ENCODE measurements around the gene EIF2D. TPM values are rescaled to one million over a fixed set of nuclear protein-coding genes. Genes with fewer than 3 reads are reported as not detected.

EIF2D gene
- polyA plus RNA-seq, 3 donors: 16.4 to 31.6 (median 16.8) TPM

DNA sequence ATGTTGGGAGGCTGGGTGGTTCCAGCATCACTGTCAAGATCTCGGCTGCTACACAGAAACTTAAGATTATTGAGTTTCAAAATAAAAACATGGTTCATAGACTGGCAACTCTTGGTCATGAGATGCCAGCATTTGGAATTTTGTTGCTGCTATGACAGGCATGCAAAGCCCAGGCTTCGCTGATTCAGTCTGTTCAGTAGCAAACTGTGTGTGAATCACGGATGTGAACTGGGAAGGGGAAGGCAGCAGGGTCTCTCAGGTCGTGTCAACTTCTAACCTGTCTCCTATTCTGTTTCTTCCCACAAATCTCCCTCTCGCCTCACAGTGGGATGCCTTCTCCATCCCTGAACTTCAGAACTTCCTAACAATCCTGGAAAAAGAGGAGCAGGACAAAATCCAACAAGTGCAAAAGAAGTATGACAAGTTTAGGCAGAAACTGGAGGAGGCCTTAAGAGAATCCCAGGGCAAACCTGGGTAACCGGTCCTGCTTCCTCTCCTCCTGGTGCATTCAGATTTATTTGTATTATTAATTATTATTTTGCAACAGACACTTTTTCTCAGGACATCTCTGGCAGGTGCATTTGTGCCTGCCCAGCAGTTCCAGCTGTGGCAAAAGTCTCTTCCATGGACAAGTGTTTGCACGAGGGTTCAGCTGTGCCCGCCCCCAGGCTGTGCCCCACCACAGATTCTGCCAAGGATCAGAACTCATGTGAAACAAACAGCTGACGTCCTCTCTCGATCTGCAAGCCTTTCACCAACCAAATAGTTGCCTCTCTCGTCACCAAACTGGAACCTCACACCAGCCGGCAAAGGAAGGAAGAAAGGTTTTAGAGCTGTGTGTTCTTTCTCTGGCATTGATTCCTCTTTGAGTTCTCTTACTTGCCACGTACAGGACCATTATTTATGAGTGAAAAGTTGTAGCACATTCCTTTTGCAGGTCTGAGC, 25.5 kb downstream of the EIF2D start:
- Mint-ChIP-seq H3K36me3 (peaks cover 76 to 84% of the 10 kb centered on the region in 2 donors), H3K4me1 (peaks cover 23% of the 10 kb centered on the region), H3K9me3 (peaks cover 0 to 2% (median 0%) of the 10 kb centered on the region in 7 donors), H3K4me3 (no peak overlapping the region), H3K27ac (peak overlapping the region in 3 of 7 donors; percentile 15 to 37 (median 15)), H3K27me3 (ENCODE audit: low read depth in 3 of 3) (no peaks in the 10 kb centered on the region)
- intact Hi-C loops (cut with micrococcal nuclease): loop anchor here in 1 of 2 donors (5.0 kb wide), 1 partner anchor 109 kb away; no protein-coding TSS in a partner anchor
- DNase-seq: no peak
- H3K9me3 ChIP-seq (replicated peaks in 1 of 2; ENCODE audit: control insufficient read depth in 1 of 2, insufficient read depth in 1 of 2, low read length in 2 of 2): no peaks in the 10 kb centered on the region
- no peak overlapping the region for H3K9ac ChIP-seq (ENCODE audit: insufficient read depth, low read length, poor library complexity, severe bottlenecking)
- H3K4me2 ChIP-seq (replicated peaks; ENCODE audit: extremely low read depth, low read length, poor library complexity, severe bottlenecking): no peak overlapping the region
- no peak overlapping the region for H3K27ac ChIP-seq (ENCODE audit: low read depth in 1 of 2, low read length in 2 of 2)
- no peaks in the 10 kb centered on the region for H3K27me3 ChIP-seq (ENCODE audit: control insufficient read depth in 2 of 2, insufficient read depth in 2 of 2, low read length in 2 of 2)
- 85% methylated on average over 3 of the region's 13 CpGs for whole genome bisulfite sequencing (ENCODE audit: insufficient coverage)
- H3K4me3 ChIP-seq (replicated peaks in 1 of 3; ENCODE audit: low read depth in 2 of 3, low read length in 3 of 3): no peak overlapping the region
- H3K36me3 ChIP-seq (replicated peaks in 1 of 2; ENCODE audit: control insufficient read depth in 1 of 2, insufficient read depth in 2 of 2, low read length in 2 of 2): peaks cover 80 to 93% of the 10 kb centered on the region in 2 donors
- peaks cover 84% of the 10 kb centered on the region for H4K20me1 ChIP-seq (ENCODE audit: insufficient read depth, low read length)
- H3K79me2 ChIP-seq (ENCODE audit: insufficient read depth, low read length): peaks cover 30% of the 10 kb centered on the region
- no peak for TF ChIP-seq CTCF (IDR thresholded peaks at IDR 0.05)
- H3K4me1 ChIP-seq (ENCODE audit: control insufficient read depth in 1 of 2, insufficient read depth in 2 of 2, low read length in 2 of 2): peaks cover 19 to 23% of the 10 kb centered on the region in 2 donors
- H2AFZ ChIP-seq (ENCODE audit: insufficient read depth, low read depth, low read length, poor library complexity, severe bottlenecking): no peak overlapping the region

- H3K4me3 ChIP-seq (replicated peaks in 1 of 3; ENCODE audit: low read depth in 2 of 3, low read length in 3 of 3): no peak overlapping the region
- Mint-ChIP-seq H3K9me3 (peaks cover 0 to 2% (median 0%) of the 10 kb centered on the region in 7 donors), H3K27me3 (ENCODE audit: low read depth in 3 of 3) (no peaks in the 10 kb centered on the region), H3K4me1 (peaks cover 41% of the 10 kb centered on the region), H3K4me3 (no peak overlapping the region), H3K27ac (peak overlapping the region in 3 of 7 donors; percentile 42 to 63 (median 46)), H3K36me3 (peaks cover 87 to 95% of the 10 kb centered on the region in 2 donors)
- H3K9ac ChIP-seq (ENCODE audit: insufficient read depth, low read length, poor library complexity, severe bottlenecking): no peak overlapping the region
- TF ChIP-seq CTCF (IDR thresholded peaks at IDR 0.05): no peak
- peaks cover 40 to 44% of the 10 kb centered on the region in 2 donors for H3K4me1 ChIP-seq (ENCODE audit: control insufficient read depth in 1 of 2, insufficient read depth in 2 of 2, low read length in 2 of 2)
- H3K9me3 ChIP-seq (replicated peaks in 1 of 2; ENCODE audit: control insufficient read depth in 1 of 2, insufficient read depth in 1 of 2, low read length in 2 of 2): no peaks in the 10 kb centered on the region
- no peak overlapping the region for H2AFZ ChIP-seq (ENCODE audit: insufficient read depth, low read depth, low read length, poor library complexity, severe bottlenecking)
- no peak overlapping the region for H3K4me2 ChIP-seq (replicated peaks; ENCODE audit: extremely low read depth, low read length, poor library complexity, severe bottlenecking)
- H3K27ac ChIP-seq (ENCODE audit: low read depth in 1 of 2, low read length in 2 of 2): peak overlapping the region in 1 of 2 donors; percentile 13
- WGBS (ENCODE audit: insufficient coverage): 100% methylated on average over 2 of the region's 4 CpGs
- peaks cover 65% of the 10 kb centered on the region for H4K20me1 ChIP-seq (ENCODE audit: insufficient read depth, low read length)
- peaks cover 67 to 75% of the 10 kb centered on the region in 2 donors for H3K36me3 ChIP-seq (replicated peaks in 1 of 2; ENCODE audit: control insufficient read depth in 1 of 2, insufficient read depth in 2 of 2, low read length in 2 of 2)
- peaks cover 47% of the 10 kb centered on the region for H3K79me2 ChIP-seq (ENCODE audit: insufficient read depth, low read length)
- intact Hi-C loops (cut with micrococcal nuclease): loop anchor here (5.0 kb wide), 2 partner anchors 92 to 107 kb away; no protein-coding TSS in a partner anchor
- DNase-seq: no peak
- no peaks in the 10 kb centered on the region for H3K27me3 ChIP-seq (ENCODE audit: control insufficient read depth in 2 of 2, insufficient read depth in 2 of 2, low read length in 2 of 2)
Observed at GRCh38 chr1:206584683-206585082, 27.6 kb downstream of the EIF2D start.
